ENCODE results near the gene CHST2.
A peak's percentile ranks its signal among the peaks of the same experiment; 100 is the strongest.
"Not testable (repeated sequence)": the region's sequence is repeated elsewhere in the genome, so short reads cannot be mapped to it uniquely, and the experiment has no call there.

CHST2 gene

GRCh38 chr3:143119009-143119914 is at the start of gene CHST2:
TSS of gene CHST2 (plus strand) at chr3:143119771. CDS start at chr3:143120817, 1,046 bp downstream.
- peak; percentile 30 to 68 (median 48) for DNase-seq

GRCh38 chr3:143070977-143071551 is 48.5 kb upstream of the CHST2 start:
- DNase-seq, result no peak

GRCh38 chr3:143071776-143072175 is 47.8 kb upstream of the CHST2 start:
- DNase-seq, result no peak

GRCh38 chr3:143072298-143073020 is 47.1 kb upstream of the CHST2 start:
- not testable (repeated sequence) for DNase-seq

- not testable (repeated sequence) for DNase-seq
Observed at GRCh38 chr3:143073541-143073940, 46.0 kb upstream of the CHST2 start.

GRCh38 chr3:143073983-143074382 is 45.6 kb upstream of the CHST2 start:
- not testable (repeated sequence) for DNase-seq

- DNase-seq, result no peak
Observed at GRCh38 chr3:143078883-143079282, 40.7 kb upstream of the CHST2 start.

GRCh38 chr3:143080196-143080595 is 39.4 kb upstream of the CHST2 start:
- DNase-seq, result no peak

GRCh38 chr3:143081365-143081764 is 38.2 kb upstream of the CHST2 start:
- DNase-seq, result no peak

- DNase-seq, result no peak
Observed at GRCh38 chr3:143081844-143082778, 37.5 kb upstream of the CHST2 start.

- no peak for DNase-seq
Observed at GRCh38 chr3:143083781-143084180, 35.8 kb upstream of the CHST2 start.

GRCh38 chr3:143084856-143085731 is 34.5 kb upstream of the CHST2 start:
- no peak for DNase-seq

GRCh38 chr3:143088835-143089234 is 30.7 kb upstream of the CHST2 start:
- no peak for DNase-seq

GRCh38 chr3:143089965-143090364 is 29.6 kb upstream of the CHST2 start:
- no peak for DNase-seq

- no peak for DNase-seq
Observed at GRCh38 chr3:143090486-143090885, 29.1 kb upstream of the CHST2 start.

- no peak for DNase-seq
Observed at GRCh38 chr3:143090976-143091837, 28.4 kb upstream of the CHST2 start.

- no peak for DNase-seq
Observed at GRCh38 chr3:143092191-143092590, 27.4 kb upstream of the CHST2 start.

- no peak for DNase-seq
Observed at GRCh38 chr3:143095813-143096212, 23.8 kb upstream of the CHST2 start.

GRCh38 chr3:143098032-143098764 is 21.4 kb upstream of the CHST2 start:
- DNase-seq, result no peak

GRCh38 chr3:143099210-143099609 is 20.4 kb upstream of the CHST2 start:
- no peak for DNase-seq

Measured in activated naive CD4-positive, alpha-beta T cell (primary cell).